GM12891 (cell line): Measurements from ENCODE around the gene PRC1.

Experiments used
- PAX5 ChIP-seq: IDR thresholded peaks from 2 replicates; pipeline ENCODE4 v1.6.1; 2011; ENCODE audit warnings: low read length, moderate library complexity, mild to moderate bottlenecking; ENCODE audit not compliant: insufficient read depth, severe bottlenecking
- POLR2A ChIP-seq: IDR thresholded peaks from 2 replicates; pipeline ENCODE4 v1.6.1; 2011; ENCODE audit warnings: low read depth, low read length, control low read depth
- POLR2AphosphoS5 ChIP-seq: IDR thresholded peaks from 2 replicates; pipeline ENCODE4 v1.6.1; 2011; ENCODE audit warnings: low read depth, low read length, control low read depth
- SPI1 ChIP-seq: IDR thresholded peaks from 2 replicates; pipeline ENCODE4 v1.6.1; 2011; ENCODE audit warnings: low read depth, low read length, control low read depth
- TAF1 ChIP-seq: IDR thresholded peaks from 2 replicates; pipeline ENCODE4 v1.6.1; 2011; ENCODE audit warnings: low read depth, low read length, control low read depth

DNA sequence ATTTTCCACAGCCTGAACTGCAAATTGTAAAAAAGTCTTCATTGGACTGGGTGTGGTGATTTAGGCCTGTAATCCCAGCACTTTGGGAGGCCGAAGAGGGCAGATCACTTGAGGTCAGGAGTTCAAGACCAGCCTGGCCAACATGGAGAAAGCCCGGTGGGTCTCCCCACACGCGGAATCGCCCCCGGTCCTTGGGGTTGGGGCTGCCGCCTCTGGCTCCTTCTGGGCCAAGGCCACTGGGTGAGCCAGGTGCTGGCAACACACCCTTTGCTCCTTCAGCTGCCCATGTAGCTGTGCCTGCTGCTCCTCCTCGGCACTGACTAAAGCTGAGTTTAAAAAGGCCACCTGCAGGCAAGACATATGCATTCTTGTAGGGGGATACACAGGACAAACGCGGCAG, 37.5 kb upstream of the PRC1 start:
- TF ChIP-seq POLR2AphosphoS5 (no peak), POLR2A (no peak), PAX5 (no peak), SPI1 (no peak), TAF1 (no peak)
